Raji (cell line): Measurements from ENCODE around the gene LRRN2.

Experiments
- POLR2A ChIP-seq: IDR thresholded peaks from 2 replicates; pipeline ENCODE4 v1.6.1; 2011; ENCODE audit warnings: low read depth, low read length, control low read depth; ENCODE audit not compliant: insufficient read depth

The LRRN2 gene

DNA sequence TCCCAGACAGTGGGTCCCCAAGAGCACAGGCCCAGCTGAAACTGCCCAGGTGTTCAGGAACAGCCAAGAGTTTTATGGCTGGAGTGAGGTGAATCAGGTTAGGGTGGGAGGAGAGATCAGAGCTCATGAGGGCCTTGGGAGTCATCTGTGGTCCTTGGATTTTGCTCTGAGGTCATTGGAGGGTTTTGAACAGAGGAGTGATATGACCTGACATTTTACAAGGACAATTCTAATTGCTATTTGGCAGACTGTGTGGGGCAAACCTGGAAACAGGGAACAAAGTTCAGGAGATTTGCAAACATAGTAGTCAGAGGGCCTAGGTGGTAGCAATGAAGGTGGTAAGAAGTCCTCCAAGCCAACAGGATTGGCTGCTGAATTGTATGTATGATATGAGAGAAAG is 31.1 kb upstream of the LRRN2 start:
- no peak for TF ChIP-seq POLR2A

DNA sequence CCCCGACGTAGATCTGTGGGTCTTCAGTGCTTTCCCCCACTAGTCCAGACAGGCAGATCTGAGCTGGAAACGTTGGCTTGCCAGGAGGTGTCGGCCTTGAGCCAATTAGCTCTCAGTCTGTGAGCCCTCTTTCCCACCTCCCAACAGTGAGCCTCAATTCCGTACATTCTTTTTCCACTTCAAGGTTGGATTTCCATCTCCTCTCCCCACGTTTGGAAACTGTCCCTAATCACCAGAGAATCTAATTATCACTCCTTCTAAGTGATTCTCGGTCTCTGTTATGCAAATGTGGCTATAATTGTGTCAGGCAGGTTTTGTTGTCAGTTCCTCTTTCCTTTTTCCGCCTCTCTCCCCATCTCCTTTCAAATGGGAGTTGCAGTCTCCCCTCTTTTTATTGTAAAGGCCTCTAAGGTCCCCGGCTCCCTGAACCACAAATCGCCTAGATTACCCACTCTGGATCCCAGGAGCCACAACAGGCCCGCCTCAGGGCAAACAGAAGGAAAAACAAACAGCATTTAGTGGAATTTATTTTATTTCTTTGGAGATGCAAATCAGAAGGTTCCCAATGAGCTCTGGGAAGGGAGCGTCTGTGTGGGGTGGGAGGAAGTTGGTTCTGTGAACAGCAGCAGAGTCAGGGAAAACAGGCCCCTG is 29.4 kb upstream of the LRRN2 start:
- no peak for TF ChIP-seq POLR2A

DNA sequence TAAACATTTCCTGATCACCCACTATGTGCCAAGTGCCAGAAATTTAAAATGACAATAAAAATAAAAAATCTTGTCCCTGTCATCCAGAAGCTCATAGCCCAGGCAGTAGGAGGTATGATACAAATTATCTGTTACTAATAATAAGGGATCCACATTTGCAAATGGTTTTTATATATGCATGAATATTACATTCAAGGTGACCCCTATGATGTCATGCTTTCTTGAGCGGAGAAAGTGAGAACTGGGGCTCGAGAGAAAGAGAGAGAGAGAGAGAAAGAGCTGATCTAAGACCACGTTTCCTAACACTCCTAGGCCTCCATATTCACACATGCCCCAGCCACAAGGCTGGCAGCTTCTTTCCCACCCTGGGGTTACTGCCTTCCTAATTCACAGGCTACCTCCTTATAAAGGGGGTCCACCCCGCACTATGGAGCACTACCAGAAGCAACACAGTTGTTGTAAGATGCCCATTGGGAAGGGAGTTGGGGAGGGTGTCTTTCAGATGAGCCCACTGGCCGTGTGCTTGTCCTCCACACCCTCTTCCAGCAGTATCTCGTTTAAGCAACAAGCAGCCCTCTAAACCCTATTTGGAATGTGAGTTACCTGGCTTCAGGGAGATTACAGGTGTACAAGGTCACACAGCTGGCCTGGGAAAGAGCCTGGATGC is 28.8 kb upstream of the LRRN2 start:
- no peak for TF ChIP-seq POLR2A

DNA sequence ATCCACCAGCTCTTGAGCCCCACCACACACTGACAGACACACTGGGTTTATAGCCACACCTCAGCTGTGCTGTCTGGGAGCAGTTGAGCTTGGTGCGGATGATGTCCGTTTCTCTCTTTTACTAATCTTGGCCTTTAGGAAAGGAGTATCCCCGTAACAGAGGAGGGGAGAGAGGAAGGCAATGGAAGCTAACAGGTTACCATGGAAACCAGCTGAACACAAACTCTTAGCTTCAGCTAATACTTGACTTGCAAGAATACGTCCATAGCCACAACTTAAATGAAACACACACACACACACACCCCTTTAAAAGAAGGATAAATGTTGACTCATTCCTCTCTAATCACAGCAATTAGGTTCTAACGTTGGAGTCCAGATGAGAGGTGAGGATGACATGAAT is 28.0 kb upstream of the LRRN2 start:
- TF ChIP-seq POLR2A: no peak

DNA sequence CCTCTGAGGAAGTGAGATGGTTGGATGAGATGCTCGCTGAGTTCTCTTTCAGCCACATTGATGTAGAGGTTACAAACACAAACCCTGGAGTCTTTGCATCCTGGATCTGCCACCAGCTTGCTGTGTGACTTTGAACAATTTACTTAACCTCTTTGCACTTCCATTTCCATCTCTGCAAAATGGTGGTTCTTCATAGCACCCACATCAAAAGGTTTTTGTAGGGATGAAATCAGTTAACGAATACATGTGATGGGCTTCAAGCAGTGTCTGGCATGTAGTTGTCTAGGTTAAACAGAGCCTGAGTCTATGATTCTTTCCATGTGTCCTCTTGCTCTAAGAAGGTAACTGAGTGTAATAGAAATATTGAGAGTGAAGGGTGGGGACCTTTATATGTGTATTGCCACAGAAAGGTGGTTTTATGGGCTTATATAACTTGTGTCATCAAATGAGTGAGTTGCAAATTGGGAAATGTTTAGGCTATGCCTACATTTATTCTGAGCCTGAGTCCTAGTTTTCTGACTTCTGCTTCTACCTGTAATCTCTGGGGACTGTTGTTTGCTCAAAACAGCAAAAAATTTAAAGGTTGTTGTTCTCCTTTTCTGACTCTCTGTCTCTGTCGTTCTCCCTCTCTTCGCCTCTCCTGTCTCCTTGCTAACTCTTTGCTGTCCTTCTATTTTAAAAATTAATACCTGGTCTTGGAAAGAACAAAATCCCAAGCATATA is 27.3 kb upstream of the LRRN2 start:
- TF ChIP-seq POLR2A: no peak

DNA sequence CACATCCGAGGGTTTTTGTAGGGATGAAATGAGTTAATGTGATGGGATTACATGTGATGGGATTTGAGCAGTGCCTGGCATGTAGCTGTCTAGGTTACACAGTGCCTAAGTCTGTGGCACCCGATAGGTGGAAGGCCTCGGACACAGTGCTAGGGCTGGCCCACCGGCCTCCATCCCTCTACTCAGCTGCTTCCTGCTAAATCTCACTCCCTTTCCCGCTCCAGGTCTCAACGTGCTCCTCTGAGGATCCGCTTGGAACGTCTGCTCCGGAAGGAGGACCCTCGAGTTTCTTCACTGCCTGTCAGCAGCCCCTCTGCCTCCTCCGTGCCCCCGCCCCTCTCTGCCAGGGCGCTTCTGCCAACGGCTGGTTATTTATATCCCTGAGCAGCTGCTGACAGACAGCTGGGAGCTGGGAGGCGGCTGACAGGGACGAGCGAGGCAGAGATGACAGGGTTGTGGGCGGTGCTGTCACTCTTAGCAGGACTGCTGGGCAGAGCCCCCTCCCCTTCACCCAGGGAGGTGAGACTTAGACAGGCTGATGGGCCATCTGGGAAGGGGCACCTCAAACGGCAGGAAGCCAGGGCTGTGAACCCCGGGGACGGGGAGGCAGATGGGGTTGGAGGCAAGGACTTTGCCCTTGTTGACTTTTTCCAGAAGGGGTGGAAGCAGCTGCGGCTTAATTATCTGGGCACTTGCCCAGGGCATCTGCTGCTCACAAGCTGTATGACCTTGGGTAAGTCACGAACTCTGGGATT is 26.6 kb upstream of the LRRN2 start:
- TF ChIP-seq POLR2A: no peak

DNA sequence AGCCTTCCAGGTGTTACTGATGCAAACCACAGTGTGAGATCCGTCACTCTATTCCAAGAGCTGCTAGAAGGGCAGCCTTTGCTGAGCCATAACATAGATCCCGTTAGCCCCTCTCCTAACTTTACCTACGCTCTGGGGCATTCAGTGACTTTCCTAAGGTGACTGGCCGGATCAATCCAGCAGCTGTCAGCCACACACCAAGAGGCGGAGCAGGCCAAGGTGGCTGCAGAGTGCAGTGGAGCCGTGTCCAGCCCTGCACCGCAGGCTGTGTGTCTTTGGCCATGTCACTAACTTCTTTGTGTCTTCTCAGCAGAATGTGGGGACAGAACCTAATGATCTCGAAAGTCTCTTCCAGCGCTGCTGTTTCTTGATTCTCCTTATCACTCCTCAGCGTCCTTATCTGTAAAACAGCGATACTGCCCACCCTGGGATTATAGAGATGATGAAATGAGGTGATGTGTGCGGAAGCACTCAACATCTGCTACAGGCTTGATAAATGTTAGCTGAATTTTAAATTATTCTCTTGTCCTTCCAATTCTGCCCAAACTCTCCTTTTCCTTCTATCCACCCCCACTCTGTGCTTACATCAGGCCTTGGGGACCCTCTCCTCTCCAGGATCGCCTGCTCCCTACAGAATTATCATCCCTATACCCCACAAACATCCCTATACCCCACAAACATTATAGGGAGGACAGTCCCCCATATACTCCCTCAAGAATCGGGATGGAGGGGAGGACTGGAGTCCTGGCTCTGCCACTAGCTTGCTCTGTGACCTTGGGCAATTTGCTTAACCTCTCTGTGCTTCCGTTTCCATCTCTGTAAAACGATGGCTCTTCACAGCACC is 25.8 kb upstream of the LRRN2 start:
- no peak for TF ChIP-seq POLR2A

DNA sequence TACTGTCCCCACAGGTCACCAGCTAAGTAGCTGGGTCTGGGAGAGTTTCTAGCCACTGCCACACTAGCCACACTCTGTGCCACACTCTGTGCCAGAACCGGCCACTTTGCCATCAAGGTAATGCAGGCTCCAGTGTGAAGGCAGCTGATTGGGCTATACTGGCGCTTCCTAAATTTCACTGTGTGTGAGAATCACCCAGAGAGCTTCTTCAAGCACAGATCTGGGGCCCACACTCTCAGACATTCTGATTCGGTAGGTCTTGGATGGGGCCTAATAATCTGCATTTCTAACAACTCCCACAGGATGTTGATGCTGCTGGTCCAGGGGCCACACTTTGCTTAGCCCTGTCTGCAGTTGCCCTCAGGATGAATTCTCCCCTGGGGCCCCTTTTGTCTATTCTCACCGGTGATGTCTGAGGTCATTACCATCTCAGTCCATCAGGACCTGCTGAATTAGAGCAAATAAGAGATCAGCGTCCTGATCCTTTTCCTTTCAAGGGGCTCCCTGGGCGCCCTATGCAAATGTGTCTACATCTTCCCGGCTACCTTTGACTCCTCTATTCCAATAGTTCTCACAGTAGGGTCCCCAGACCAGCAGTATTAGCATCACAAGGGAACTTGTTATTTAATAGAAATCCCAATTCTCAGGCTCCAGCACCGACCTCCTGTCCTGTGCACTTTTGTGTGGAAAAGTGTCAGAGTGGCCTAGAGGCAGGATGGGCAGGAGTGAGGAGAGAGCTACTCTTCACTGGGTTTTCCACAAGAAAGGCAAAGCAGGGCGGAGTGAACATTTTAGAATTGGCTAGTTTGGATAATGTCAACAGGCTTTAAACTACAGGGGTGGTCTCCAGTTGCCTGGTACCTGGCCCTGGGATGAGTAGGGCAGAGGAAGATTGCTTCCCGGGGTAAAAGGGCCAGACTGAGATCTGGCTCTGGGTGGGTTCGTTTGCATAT is 24.7 kb upstream of the LRRN2 start:
- no peak for TF ChIP-seq POLR2A

DNA sequence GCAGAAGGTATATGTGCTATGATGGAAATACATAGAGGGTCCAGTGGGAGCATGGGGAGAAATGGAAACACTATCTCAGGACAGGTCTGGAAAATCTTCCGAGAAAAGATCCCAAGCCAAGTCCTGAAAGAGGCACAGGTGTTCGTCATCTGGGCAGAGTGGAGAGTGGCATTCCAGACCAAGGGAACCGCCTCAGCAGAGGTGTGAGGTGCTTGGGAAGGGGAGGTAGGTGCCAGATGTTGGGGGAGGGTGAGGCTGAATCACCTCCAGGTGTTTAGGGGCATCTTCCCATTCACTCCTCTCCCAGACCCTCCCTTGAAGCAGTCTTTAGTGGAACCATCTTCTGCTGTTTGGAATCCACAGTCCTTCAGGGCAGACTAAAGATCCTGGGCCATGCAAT is 23.5 kb upstream of the LRRN2 start:
- TF ChIP-seq POLR2A: no peak

DNA sequence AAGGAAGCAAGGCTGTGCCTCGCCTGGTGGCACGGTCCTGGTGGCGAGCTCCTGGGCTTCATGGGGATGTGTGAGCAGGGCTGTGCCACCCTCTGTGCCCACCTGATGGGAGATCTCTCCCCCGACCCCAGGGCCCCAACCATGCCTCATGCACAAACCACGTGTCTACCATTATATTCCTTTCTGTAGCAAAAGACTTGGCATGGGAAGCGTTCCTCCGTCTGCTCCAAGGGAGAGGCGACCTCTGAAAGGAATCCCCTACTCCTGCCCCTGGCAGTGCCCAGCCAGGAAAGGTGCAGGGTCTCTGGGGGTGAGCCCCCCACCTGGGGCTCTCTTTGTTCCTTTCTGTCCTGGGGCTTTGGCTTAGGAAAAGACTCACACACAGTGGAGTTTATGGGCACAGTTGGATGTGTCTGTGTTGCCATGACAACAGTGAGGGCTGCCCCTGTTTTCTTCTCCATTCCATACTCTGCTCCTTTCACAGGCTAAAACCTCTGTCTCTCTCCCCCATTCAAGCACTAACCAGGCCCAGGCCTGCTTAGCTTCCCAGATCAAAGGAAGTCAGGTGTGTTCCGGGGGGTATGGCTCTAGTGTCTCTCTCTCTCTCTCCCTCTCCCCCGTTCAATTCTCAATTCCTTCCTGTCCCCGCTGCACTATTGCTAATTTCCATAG is 21.4 kb upstream of the LRRN2 start:
- no peak for TF ChIP-seq POLR2A

DNA sequence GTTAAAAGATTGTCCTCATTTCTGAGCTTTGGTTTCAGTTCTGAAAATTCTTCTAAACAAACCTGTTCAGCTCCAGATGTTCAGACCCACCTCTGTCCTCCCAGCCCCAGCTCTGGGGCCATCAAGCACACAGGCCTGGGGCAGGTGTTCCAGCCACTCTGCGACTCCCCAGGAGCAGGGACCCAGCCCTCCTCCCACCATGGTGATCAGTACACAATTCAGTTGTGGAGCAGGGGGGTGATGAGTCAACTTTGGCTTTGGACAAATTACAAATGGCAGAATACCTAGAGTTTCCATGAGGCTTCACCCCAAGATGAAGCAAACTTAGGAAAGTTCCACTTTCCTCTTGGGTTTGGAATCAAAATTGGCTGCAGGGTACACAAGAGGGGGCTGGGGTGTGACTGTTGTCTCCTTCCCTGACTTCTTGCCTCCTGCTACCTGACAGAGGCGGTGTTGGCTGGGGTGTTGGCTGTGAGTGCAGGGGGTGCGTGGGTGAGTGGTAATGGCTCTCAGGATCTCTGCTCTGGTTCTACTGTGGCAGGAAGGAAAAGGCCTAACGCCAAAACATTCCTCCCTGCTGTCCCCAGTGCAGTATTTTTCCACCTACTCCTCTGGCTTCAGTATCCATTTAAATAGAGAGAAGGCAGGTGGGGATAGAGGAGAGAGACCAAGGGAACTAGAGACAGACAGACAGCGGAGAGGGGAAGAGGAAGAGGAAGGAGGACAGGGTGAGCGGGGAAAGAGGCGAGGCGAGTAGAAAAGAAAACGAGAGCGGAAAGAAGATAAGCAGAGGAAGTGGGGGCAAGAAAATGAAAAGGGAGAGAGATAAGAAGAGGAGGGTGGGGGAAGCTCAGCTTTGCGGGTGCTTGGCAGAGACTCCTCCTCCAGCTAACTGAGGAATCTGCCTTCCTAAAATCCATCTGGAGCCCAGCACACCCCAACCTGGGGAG is 20.6 kb upstream of the LRRN2 start:
- no peak for TF ChIP-seq POLR2A

DNA sequence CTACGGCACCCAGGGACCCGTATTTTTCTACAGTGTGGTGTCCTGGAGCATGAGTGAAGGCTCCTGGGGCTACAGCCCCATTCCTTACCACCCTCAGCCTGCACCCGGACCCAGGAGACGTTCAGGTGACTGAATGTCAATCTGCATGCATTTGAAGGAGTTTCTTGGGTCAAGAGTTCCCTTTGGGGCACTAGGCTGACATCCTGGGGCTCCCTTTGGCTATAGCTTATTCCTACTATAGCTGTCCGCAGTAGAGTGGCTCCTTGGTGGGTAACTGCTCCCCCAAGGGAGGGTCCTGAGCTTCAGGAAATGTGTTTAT is 19.9 kb upstream of the LRRN2 start:
- no peak for TF ChIP-seq POLR2A
